Erythroblast (primary cell): ENCODE results near the gene RDH14.
A peak's percentile ranks its signal among the peaks of the same experiment; 100 is the strongest.

Experiments
- DNase-seq, 2 experiments: peaks; one replicate each; lab custom pipeline; 2025; lab: John Stamatoyannopoulos, UW
- GATA1 ChIP-seq: IDR thresholded peaks from 2 replicates; pipeline ENCODE4 v1.6.1; 2011; ENCODE audit warnings: low read depth, mild to moderate bottlenecking, control low read depth, low read length, moderate library complexity
- POLR2A ChIP-seq: IDR thresholded peaks from 2 replicates; pipeline ENCODE4 v1.6.1; 2011; ENCODE audit warnings: mild to moderate bottlenecking, low read length

The RDH14 gene

GRCh38 chr2:18522484-18523146 is 37.8 kb downstream of the RDH14 start:
- no peak for DNase-seq
- no peak for TF ChIP-seq GATA1
- no peak for TF ChIP-seq POLR2A

- DNase-seq = peak; percentile 67 to 81
- TF ChIP-seq POLR2A = no peak
- TF ChIP-seq GATA1 = no peak
Observed at GRCh38 chr2:18520451-18521425, 39.7 kb downstream of the RDH14 start.

- no peak for TF ChIP-seq GATA1
- TF ChIP-seq POLR2A = no peak
- DNase-seq = no peak
Observed at GRCh38 chr2:18519914-18520450, 40.5 kb downstream of the RDH14 start.

GRCh38 chr2:18518116-18519111 is 42.0 kb downstream of the RDH14 start:
- no peak for TF ChIP-seq POLR2A
- TF ChIP-seq GATA1 = no peak
- DNase-seq = no peak

GRCh38 chr2:18517386-18517785 is 43.1 kb downstream of the RDH14 start:
- no peak for TF ChIP-seq GATA1
- TF ChIP-seq POLR2A = no peak
- no peak for DNase-seq

GRCh38 chr2:18516112-18516511 is 44.3 kb downstream of the RDH14 start:
- TF ChIP-seq GATA1 (no peak), POLR2A (no peak)
- peak; percentile 3 to 30 for DNase-seq

- DNase-seq = no peak
- TF ChIP-seq POLR2A (no peak), GATA1 (no peak)
Observed at GRCh38 chr2:18514526-18515461, 45.7 kb downstream of the RDH14 start.

GRCh38 chr2:18510775-18511174 is 49.7 kb downstream of the RDH14 start:
- TF ChIP-seq GATA1 (no peak), POLR2A (no peak)
- no peak for DNase-seq

- TF ChIP-seq GATA1 = no peak
- no peak for TF ChIP-seq POLR2A
Observed at GRCh38 chr2:18506883-18507509, 53.5 kb downstream of the RDH14 start.

GRCh38 chr2:18505703-18506341 is 54.6 kb downstream of the RDH14 start:
- DNase-seq = no peak
- TF ChIP-seq GATA1 (no peak), POLR2A (no peak)

More at GRCh38 chr2:18506883-18507509, 53.5 kb downstream of the RDH14 start:
- DNase-seq = no peak
